Activated CD4-positive, alpha-beta T cell treated with anti-CD3 and anti-CD28 coated beads for 36 hours (primary cell): ENCODE results near the gene DNMT3L. TPM values are rescaled to one million over a fixed set of nuclear protein-coding genes. Genes with fewer than 3 reads are reported as not detected.
"Not testable (repeated sequence)": the region's sequence is repeated elsewhere in the genome, so short reads cannot be mapped to it uniquely, and the experiment has no call there.

Experiments
- ATAC-seq: fragments of 200-7000 bp; cut with Tn5 transposase; one replicate; pipeline ENCODE4 v1.10.0; 2021; ENCODE audit warnings: mild to moderate bottlenecking, moderate library complexity
- CTCF ChIA-PET: fragments of 350-600 bp; sonication (Branson Sonifier 250); formaldehyde crosslinking; loops from one replicate; lab custom pipeline; 2021; ENCODE audit warnings: antibody characterized with exemption; lab: Charles Lee
- POLR2A ChIA-PET: fragments of 350-600 bp; sonication (Branson Sonifier 250); formaldehyde crosslinking; loops from one replicate; lab custom pipeline; 2021; ENCODE audit warnings: antibody characterized with exemption, inconsistent platforms; lab: Charles Lee
- DNase-seq: peaks from one replicate; pipeline ENCODE4 v3.0.0-alpha.2; 2020
- H3K27ac Mint-ChIP-seq: one replicate; pipeline ENCODE4 v1.8.0; 2021; ENCODE audit warnings: mixed read lengths
- H3K27me3 Mint-ChIP-seq: one replicate; pipeline ENCODE4 v1.8.0; 2021; ENCODE audit warnings: mixed read lengths
- H3K36me3 Mint-ChIP-seq: one replicate; pipeline ENCODE4 v1.8.0; 2021; ENCODE audit warnings: low read depth, mixed read lengths
- H3K4me1 Mint-ChIP-seq: one replicate; pipeline ENCODE4 v1.8.0; 2021; ENCODE audit warnings: mixed read lengths
- H3K4me3 Mint-ChIP-seq: one replicate; pipeline ENCODE4 v1.8.0; 2021; ENCODE audit warnings: mild to moderate bottlenecking, moderate library complexity, mixed read lengths
- H3K9me3 Mint-ChIP-seq: one replicate; pipeline ENCODE4 v1.8.0; 2021; ENCODE audit warnings: low read depth, mixed read lengths
- intact Hi-C, 2 experiments: fragments of 100-400 bp; cut with DNase I in 1 of 2; cut with micrococcal nuclease in 1 of 2; formaldehyde crosslinking; loops; one replicate each; pipeline versions ENCODE4 v1.14.2 to v1.15.1; 2022 to 2024; cut with DNase I, micrococcal nuclease
- total RNA-seq, 2 experiments: library from RNA; stranded (reverse); gene quantifications; one replicate each; pipeline ENCODE4 v1.2.3, GENCODE V29; 2021

DNMT3L gene
- total RNA-seq, 2 experiments from 2014 or later: not detected

DNA sequence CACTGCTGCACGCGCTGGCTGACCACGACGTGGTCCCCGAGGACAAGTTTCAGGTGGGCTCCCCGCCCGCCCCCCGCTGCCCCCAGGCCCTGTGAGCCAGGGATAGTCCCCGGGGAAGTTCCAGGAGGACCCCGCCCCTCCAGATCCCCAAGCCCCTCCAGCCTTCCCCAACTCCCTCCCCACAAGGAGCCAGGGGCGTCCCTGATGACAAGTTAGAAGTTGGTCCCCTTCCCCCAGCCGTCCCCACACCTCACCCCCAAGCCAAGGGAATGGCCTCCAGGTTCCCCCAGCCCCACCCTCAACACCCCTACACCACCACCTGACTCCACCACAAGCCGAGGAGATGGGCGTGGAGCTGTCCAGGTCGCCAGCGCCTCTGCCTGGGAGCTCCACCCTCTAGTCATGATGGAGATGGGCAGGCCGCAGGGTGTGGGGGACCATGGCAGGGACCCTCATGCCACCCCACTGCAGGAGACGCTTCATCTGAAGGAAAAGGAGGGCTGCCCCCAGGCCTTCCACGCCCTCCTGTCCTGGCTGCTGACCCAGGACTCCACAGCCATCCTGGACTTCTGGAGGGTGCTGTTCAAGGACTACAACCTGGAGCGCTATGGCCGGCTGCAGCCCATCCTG lies 24.5 kb upstream of the DNMT3L start:
- intact Hi-C loops: no loop called here
- ChIA-PET POLR2A (no interaction called here), CTCF (interaction anchor here (0.5 kb wide), 1 partner anchor 9 kb away, joined by 3 read pairs; no protein-coding TSS in a partner anchor)
- DNase-seq: no peak
- Mint-ChIP-seq H3K4me3 (no peak overlapping the region), H3K36me3 (no peaks in the 10 kb centered on the region), H3K4me1 (no peaks in the 10 kb centered on the region), H3K27ac (no peak overlapping the region), H3K9me3 (no peaks in the 10 kb centered on the region), H3K27me3 (no peaks in the 10 kb centered on the region)
- no peak for ATAC-seq

DNA sequence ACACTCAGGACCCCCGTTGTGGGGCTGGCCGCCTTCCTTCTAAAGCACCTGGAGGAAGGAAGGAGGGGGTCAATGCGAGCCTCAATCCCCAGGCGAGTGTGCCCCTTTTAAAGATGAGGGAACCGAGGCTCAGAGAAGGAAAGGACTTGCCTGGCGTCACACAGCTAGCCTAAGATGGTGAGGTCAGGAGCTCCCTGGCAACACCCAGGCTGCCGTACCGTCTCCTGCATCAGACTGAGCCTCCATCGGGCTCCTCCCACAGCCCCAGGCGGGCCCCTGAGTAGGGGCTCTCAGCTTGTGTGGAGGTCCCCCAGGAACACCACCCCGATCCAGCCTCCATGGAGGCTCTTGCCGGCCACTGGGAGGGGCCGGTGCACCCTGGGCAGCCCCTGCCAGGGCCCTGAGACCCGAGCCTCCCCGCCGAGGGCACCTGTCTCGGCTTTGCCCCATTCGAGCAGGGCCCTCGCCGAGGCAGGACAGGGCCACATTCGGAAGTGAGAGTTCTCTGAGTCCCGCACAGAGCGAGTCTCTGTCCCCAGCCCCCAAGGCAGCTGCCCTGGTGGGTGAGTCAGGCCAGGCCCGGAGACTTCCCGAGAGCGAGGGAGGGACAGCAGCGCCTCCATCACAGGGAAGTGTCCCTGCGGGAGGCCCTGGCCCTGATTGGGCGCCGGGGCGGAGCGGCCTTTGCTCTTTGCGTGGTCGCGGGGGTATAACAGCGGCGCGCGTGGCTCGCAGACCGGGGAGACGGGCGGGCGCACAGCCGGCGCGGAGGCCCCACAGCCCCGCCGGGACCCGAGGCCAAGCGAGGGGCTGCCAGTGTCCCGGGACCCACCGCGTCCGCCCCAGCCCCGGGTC lies 23.7 kb upstream of the DNMT3L start, which contains the start of gene AIRE:
TSS of gene AIRE (plus strand) at position 739 of the 855 bp plus-strand sequence. CDS start 131 bp downstream, outside the sequence.
- no peak for DNase-seq
- H3K4me3 Mint-ChIP-seq: no peak within 1 kb of the TSS
- no peak for ATAC-seq
- H3K9me3 Mint-ChIP-seq: no peaks in the 10 kb centered on the region
- intact Hi-C loops: no loop called here
- POLR2A ChIA-PET: no interaction called here
- no peaks in the 10 kb centered on the region for H3K36me3 Mint-ChIP-seq
- CTCF ChIA-PET: interaction anchor here (0.5 to 0.9 kb wide), 2 partner anchors 10 to 11 kb away, joined by 3 read pairs; no protein-coding TSS in a partner anchor
- H3K27me3 Mint-ChIP-seq: no peaks in the 10 kb centered on the region
- H3K4me1 Mint-ChIP-seq: no peaks in the 10 kb centered on the region
- H3K27ac Mint-ChIP-seq: no peak within 1 kb of the TSS

DNA sequence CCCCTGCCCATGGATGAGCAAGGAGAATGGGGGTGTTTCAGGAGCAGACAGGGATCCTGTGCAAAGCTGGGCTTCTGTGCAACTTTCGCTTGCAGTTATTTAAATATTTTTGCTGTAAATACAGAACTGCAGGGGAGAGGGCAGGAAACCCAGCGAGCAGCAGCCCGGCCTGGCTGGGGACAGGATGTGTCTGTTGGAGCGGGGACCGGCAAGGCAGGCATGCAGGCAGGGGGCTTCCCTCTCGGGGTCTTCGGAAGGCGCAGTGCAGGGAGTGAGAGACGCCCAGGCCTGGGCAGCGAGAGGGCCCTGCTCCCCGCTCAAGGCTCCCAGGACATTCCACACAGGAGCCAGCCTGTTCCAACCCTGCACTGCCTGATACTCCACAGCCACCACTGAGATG lies 22.3 kb upstream of the DNMT3L start:
- POLR2A ChIA-PET: no interaction called here
- Mint-ChIP-seq H3K9me3 (no peaks in the 10 kb centered on the region), H3K36me3 (no peaks in the 10 kb centered on the region), H3K27me3 (no peaks in the 10 kb centered on the region), H3K4me1 (no peaks in the 10 kb centered on the region), H3K4me3 (no peak overlapping the region), H3K27ac (no peak overlapping the region)
- no peak for ATAC-seq
- intact Hi-C loops: loop anchor here in 1 of 2 experiments (5.0 kb wide), 1 partner anchor 38 kb away; no protein-coding TSS in a partner anchor
- DNase-seq: no peak
- CTCF ChIA-PET: no interaction called here

DNA sequence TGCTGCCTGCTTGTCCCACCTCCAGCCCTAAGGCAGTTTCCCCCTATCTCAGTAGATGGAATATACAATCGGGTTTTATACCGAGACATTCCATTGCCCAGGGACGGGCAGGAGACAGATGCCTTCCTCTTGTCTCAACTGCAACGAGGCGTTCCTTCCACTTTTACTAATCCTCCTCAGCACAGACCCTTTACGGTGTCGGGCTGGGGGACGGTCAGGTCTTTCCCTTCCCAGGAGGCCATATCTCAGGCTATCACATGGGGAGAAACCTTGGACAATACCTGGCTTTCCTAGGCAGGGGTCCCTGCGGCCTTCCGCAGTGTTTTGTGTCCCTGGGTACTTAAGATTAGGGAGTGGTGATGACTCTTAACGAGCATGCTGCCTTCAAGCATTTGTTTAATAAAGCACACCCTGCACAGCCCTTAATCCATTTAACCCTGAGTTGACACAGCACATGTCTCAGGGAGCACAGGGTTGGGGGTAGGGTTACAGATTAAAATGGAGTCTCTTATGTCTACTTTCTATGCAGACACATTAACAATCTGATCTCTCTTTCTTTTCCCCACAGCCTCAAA lies 21.6 kb upstream of the DNMT3L start:
- H3K9me3 Mint-ChIP-seq, H3K27me3 Mint-ChIP-seq, H3K27ac Mint-ChIP-seq, POLR2A ChIA-PET, H3K36me3 Mint-ChIP-seq, CTCF ChIA-PET, DNase-seq, H3K4me1 Mint-ChIP-seq, ATAC-seq, H3K4me3 Mint-ChIP-seq: not testable (repeated sequence)
- intact Hi-C loops: loop anchor here in 1 of 2 experiments (5.0 kb wide), 1 partner anchor 39 kb away; no protein-coding TSS in a partner anchor

DNA sequence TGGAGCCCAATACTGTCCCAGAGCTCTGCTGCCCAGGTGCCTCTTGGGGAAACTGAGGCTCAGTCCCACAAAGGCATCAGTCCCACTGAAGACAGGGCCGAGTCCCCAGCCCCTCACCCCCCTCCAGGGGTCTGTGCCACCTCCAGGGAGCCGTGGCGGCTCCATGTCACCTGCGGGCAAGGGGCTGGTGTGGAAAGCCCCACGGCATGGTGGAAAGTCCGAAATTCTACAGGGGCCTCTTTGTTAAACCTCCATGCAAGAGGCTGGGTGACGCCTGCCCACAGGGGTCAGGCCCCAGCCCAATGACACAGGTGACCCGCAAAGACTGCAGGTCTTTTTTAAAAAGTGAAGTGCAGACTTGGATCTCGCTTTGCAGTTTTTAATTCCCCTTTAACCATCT lies 20.7 kb upstream of the DNMT3L start:
- ChIA-PET POLR2A (no interaction called here), CTCF (no interaction called here)
- no peaks in the 10 kb centered on the region for H3K4me1 Mint-ChIP-seq

DNA sequence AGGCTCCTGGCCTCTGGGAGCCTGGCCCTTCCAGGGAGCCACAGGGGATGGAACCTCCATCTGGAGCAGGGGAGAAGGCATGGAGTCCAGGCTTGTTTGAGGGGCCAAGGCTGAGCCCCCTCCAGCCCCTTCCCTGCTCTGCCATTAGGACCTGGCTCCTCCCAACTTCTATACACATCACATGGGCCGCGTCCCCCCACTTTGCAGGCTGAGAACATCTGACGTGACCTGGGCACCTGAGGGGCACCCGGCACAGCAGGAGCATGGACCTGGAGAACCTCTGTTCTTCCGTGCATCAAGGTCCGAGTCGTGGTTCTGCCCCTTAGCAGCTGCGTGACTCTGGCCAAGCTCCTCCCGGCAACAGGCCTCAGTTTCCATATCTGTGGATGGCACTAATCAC lies 20.1 kb upstream of the DNMT3L start:
- no peaks in the 10 kb centered on the region for H3K36me3 Mint-ChIP-seq
- no peak overlapping the region for H3K4me3 Mint-ChIP-seq
- no peak overlapping the region for H3K27ac Mint-ChIP-seq
- no peaks in the 10 kb centered on the region for H3K27me3 Mint-ChIP-seq
- H3K4me1 Mint-ChIP-seq: no peaks in the 10 kb centered on the region
- ChIA-PET POLR2A (no interaction called here), CTCF (no interaction called here)
- intact Hi-C loops: loop anchor here in 1 of 2 experiments (5.0 kb wide), 1 partner anchor 40 kb away; no protein-coding TSS in a partner anchor
- DNase-seq (no peak), ATAC-seq (no peak)
- no peaks in the 10 kb centered on the region for H3K9me3 Mint-ChIP-seq

More for the DNA sequence above, 20.7 kb upstream of the DNMT3L start:
- no peaks in the 10 kb centered on the region for H3K9me3 Mint-ChIP-seq
- H3K27me3 Mint-ChIP-seq: no peaks in the 10 kb centered on the region
- H3K36me3 Mint-ChIP-seq: no peaks in the 10 kb centered on the region
- ATAC-seq: no peak
- no peak overlapping the region for H3K4me3 Mint-ChIP-seq
- no peak for DNase-seq
- intact Hi-C loops: loop anchor here in 1 of 2 experiments (5.0 kb wide), 1 partner anchor 40 kb away; no protein-coding TSS in a partner anchor
- H3K27ac Mint-ChIP-seq: no peak overlapping the region

DNA sequence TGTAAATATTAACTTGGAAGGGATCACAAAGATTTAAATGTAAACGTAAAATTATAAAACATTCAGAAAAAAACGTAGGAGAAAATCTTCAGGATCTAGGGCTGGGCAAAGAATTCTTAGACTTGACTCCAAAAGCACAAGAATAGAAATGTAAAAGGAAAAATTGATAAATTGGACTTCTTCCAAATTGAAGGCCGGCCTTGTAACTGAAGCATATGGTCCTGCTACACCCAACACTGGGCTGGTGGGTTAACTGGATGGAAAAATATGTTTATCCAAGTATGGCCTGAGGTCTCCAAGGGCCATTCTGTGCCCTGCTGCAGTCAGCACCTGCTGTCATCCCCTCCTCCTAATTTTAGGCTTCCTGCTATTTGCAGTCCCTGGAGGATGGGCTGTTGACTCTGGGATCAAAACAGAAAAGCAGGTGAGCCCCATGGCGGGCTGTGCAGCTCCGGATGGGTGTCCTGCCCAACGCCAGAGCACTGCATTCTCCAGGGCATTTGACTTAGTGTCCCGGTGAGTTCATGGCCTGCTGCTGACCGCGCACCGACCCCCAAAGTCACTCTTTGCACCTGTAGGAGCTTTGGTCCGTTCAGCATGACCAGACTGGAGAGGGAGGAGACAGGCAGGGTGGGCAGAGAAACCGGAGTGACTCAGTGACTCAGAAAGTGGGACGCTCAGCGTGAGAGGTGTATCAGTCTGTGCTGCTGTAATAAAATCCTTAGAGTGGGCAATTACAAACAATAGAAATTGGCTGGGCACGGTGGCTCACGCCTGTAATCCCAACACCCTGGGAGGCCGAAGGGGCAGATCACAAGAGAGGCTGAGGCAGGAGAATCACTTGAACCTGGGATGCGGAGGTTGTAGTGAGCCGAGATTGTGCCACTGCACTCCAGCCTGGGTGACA lies 17.9 kb upstream of the DNMT3L start:
- H3K4me3 Mint-ChIP-seq: no peak overlapping the region
- CTCF ChIA-PET: interaction anchor here (0.6 kb wide), 1 partner anchor 893 kb away, joined by 4 read pairs; no protein-coding TSS in a partner anchor

DNA sequence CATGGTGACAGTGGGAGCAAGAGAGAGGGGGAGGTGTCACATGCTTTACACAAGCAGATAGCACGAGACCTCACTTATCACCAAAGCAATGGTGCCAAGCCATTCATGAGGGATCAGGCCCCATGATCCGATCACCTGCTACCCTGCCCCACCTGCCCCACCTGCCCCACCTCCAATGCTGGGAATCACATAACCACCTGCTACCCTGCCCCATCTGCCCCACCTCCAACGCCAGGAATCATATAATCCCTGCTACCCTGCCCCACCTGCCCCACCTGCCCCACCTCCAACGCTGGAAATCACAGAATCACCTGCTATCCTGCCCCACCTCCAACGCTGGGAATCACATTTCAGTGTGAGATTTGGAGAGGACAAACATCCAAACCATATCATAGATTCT lies 13.3 kb upstream of the DNMT3L start:
- CTCF ChIA-PET: no interaction called here
- no peak for ATAC-seq
- intact Hi-C loops: loop anchor here in 1 of 2 experiments (2.0 kb wide), 1 partner anchor 16 kb away; no protein-coding TSS in a partner anchor

More for the DNA sequence above, 17.9 kb upstream of the DNMT3L start:
- ATAC-seq (no peak), DNase-seq (no peak)
- Mint-ChIP-seq H3K36me3 (no peaks in the 10 kb centered on the region), H3K27me3 (no peaks in the 10 kb centered on the region), H3K4me1 (no peaks in the 10 kb centered on the region), H3K9me3 (no peaks in the 10 kb centered on the region), H3K27ac (no peak overlapping the region)
- POLR2A ChIA-PET: interaction anchor here (0.6 kb wide), 1 partner anchor 523 kb away, joined by 3 read pairs; no protein-coding TSS in a partner anchor
- intact Hi-C loops: loop anchor here in 1 of 2 experiments (5.0 kb wide), 1 partner anchor 43 kb away; no protein-coding TSS in a partner anchor

DNA sequence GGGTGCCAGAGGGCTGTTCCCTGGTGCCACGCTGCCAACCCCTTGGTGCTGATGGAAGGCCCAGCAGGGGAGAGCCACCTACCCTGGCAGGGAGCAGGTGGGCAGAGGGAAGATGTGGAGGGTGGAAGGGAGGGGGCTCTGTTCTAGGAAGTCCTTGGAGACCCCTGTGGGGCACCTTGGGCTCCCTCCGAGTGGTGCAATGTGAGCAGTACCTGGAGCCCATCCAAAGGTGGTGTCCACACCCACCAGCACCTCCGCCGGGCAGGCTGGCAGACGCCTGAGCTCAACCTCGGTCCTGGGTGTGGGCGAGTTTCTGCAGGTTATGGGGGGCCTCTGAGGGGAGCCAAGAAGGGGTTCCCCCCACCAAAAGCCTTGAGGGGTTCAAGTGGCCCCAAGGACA lies 11.3 kb upstream of the DNMT3L start:
- ChIA-PET POLR2A (no interaction called here), CTCF (interaction anchor here (0.8 kb wide), 1 partner anchor 176 kb away, joined by 3 read pairs; no protein-coding TSS in a partner anchor)
- DNase-seq (no peak), ATAC-seq (no peak)
- no peak overlapping the region for H3K4me3 Mint-ChIP-seq
- intact Hi-C loops: no loop called here
- no peaks in the 10 kb centered on the region for H3K36me3 Mint-ChIP-seq
- H3K4me1 Mint-ChIP-seq: no peaks in the 10 kb centered on the region
- no peak overlapping the region for H3K27ac Mint-ChIP-seq
- H3K27me3 Mint-ChIP-seq: no peaks in the 10 kb centered on the region
- no peaks in the 10 kb centered on the region for H3K9me3 Mint-ChIP-seq

More for the DNA sequence above, 13.3 kb upstream of the DNMT3L start:
- Mint-ChIP-seq H3K4me3 (no peak overlapping the region), H3K27ac (no peak overlapping the region), H3K9me3 (no peaks in the 10 kb centered on the region), H3K27me3 (no peaks in the 10 kb centered on the region), H3K36me3 (no peaks in the 10 kb centered on the region), H3K4me1 (no peaks in the 10 kb centered on the region)
- no peak for DNase-seq
- POLR2A ChIA-PET: no interaction called here

DNA sequence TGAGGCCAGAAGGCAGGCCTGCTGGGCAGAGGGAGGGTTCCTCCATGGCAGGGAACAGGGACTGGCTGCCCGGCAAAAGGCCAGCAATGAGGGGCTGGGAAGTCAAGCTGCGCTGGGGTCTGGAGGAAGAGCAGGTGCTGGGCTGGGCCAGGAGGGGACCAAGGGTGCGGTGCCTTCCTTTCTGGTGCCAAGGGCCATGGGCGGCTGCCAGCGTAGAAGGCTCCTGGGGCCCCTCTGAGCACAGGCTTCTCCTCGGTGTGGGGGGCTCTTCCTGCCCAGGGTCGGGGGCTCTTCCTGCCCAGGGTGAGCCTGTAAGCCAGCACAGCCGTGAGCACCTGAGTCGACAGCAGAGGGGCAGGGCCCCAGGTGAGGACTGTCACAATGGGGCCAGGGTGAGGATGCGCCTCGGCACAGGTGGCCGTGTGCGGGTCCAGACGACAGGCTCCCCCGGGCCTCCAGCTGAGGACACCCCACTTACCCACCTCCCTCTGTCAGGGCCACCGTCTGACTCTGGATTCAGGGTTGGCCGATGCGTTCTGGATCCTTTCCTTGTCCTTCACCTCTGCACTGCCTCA lies 10.7 kb upstream of the DNMT3L start:
- no peak overlapping the region for H3K27ac Mint-ChIP-seq
- POLR2A ChIA-PET: no interaction called here
- H3K9me3 Mint-ChIP-seq: no peaks in the 10 kb centered on the region
- intact Hi-C loops: no loop called here
- ATAC-seq (no peak), DNase-seq (no peak)
- no peaks in the 10 kb centered on the region for H3K4me1 Mint-ChIP-seq
- no peak overlapping the region for H3K4me3 Mint-ChIP-seq
- no peaks in the 10 kb centered on the region for H3K36me3 Mint-ChIP-seq
- H3K27me3 Mint-ChIP-seq: no peaks in the 10 kb centered on the region
- CTCF ChIA-PET: interaction anchor here (0.6 kb wide), 1 partner anchor 25 kb away, joined by 3 read pairs; no protein-coding TSS in a partner anchor
